Amniotic epithelial cell (primary cell): Measurements from ENCODE around the gene ZNF79.

Source experiments
- DNase-seq: peaks from one replicate; pipeline ENCODE4 v3.0.0-alpha.2; 2010; ENCODE audit warnings: low read depth

The ZNF79 gene

GRCh38 chr9:127423934-127424675 is at the start of gene ZNF79:
Gene ZNF79, plus strand, starts transcription at chr9:127424382. Its CDS starts 406 bp downstream, at chr9:127424788.
- peak; percentile 88 for DNase-seq

GRCh38 chr9:127380479-127380878 is 43.7 kb upstream of the ZNF79 start:
- no peak for DNase-seq

GRCh38 chr9:127382541-127382940 is 41.6 kb upstream of the ZNF79 start:
- DNase-seq: no peak

- DNase-seq: no peak
These were observed 40.0 kb upstream of the ZNF79 start for GRCh38 chr9:127384016-127384730.

GRCh38 chr9:127384901-127385300 is 39.3 kb upstream of the ZNF79 start:
- DNase-seq: no peak

- no peak for DNase-seq
These were observed 37.9 kb upstream of the ZNF79 start for GRCh38 chr9:127386249-127386648.

- DNase-seq: no peak
These were observed 37.2 kb upstream of the ZNF79 start for GRCh38 chr9:127386981-127387380.

GRCh38 chr9:127388037-127388855 is 35.9 kb upstream of the ZNF79 start:
- DNase-seq: peak; percentile 99

GRCh38 chr9:127388856-127389238 is 35.3 kb upstream of the ZNF79 start:
- DNase-seq: no peak

GRCh38 chr9:127389381-127390247 is 34.6 kb upstream of the ZNF79 start:
- no peak for DNase-seq

- DNase-seq: no peak
These were observed 34.0 kb upstream of the ZNF79 start for GRCh38 chr9:127390248-127390545.

- DNase-seq: peak; percentile 20
These were observed 33.6 kb upstream of the ZNF79 start for GRCh38 chr9:127390563-127390962.

GRCh38 chr9:127392166-127392565 is 32.0 kb upstream of the ZNF79 start:
- DNase-seq: no peak

GRCh38 chr9:127392976-127393375 is 31.2 kb upstream of the ZNF79 start:
- DNase-seq: no peak

GRCh38 chr9:127393645-127394044 is 30.5 kb upstream of the ZNF79 start:
- peak; percentile 81 for DNase-seq

- peak; percentile 94 for DNase-seq
These were observed 28.5 kb upstream of the ZNF79 start for GRCh38 chr9:127395497-127396252.

- DNase-seq: no peak
These were observed 27.9 kb upstream of the ZNF79 start for GRCh38 chr9:127396253-127396807.

GRCh38 chr9:127396808-127397645 is 27.2 kb upstream of the ZNF79 start, which contains the start of gene SLC2A8:
Gene SLC2A8, plus strand, starts transcription at chr9:127397169. Its CDS starts 62 bp downstream, at chr9:127397231.
- DNase-seq: peak; percentile 99

- no peak for DNase-seq
These were observed 26.4 kb upstream of the ZNF79 start for GRCh38 chr9:127397646-127398274.
